AG08395 (cell line): Measurements from ENCODE around the gene TCF15.
"Not testable (repeated sequence)": the region's sequence is repeated elsewhere in the genome, so short reads cannot be mapped to it uniquely, and the experiment has no call there.

Experiments used
- DNase-seq: peaks from one replicate; pipeline ENCODE4 v3.0.0; 2012; ENCODE audit warnings: mixed read lengths, low spot score

Gene TCF15

GRCh38 chr20:578940-579690 lies 31.0 kb downstream of the TCF15 start:
- not testable (repeated sequence) for DNase-seq

- DNase-seq = no peak
Observed at GRCh38 chr20:577167-577791, 32.8 kb downstream of the TCF15 start.

GRCh38 chr20:576156-576555 lies 34.0 kb downstream of the TCF15 start:
- DNase-seq = no peak

- no peak for DNase-seq
Observed at GRCh38 chr20:575230-575629, 34.9 kb downstream of the TCF15 start.

GRCh38 chr20:574297-574942 lies 35.7 kb downstream of the TCF15 start:
- DNase-seq = no peak

- no peak for DNase-seq
Observed at GRCh38 chr20:573414-574296, 36.5 kb downstream of the TCF15 start.

- no peak for DNase-seq
Observed at GRCh38 chr20:572727-573126, 37.4 kb downstream of the TCF15 start.

- no peak for DNase-seq
Observed at GRCh38 chr20:571754-572441, 38.2 kb downstream of the TCF15 start.

GRCh38 chr20:568673-569415 lies 41.3 kb downstream of the TCF15 start:
- DNase-seq = no peak

GRCh38 chr20:568097-568652 lies 41.9 kb downstream of the TCF15 start:
- no peak for DNase-seq

- DNase-seq = no peak
Observed at GRCh38 chr20:564192-564591, 45.9 kb downstream of the TCF15 start.

GRCh38 chr20:563187-563586 lies 46.9 kb downstream of the TCF15 start:
- DNase-seq = no peak

- DNase-seq = no peak
Observed at GRCh38 chr20:562232-562897, 47.7 kb downstream of the TCF15 start.

- peak; percentile 82 for DNase-seq
Observed at GRCh38 chr20:561437-562231, 48.5 kb downstream of the TCF15 start.

- DNase-seq = no peak
Observed at GRCh38 chr20:560680-561079, 49.4 kb downstream of the TCF15 start.

- no peak for DNase-seq
Observed at GRCh38 chr20:558117-558516, 52.0 kb downstream of the TCF15 start.

GRCh38 chr20:556984-557383 lies 53.1 kb downstream of the TCF15 start:
- no peak for DNase-seq

GRCh38 chr20:555976-556385 lies 54.1 kb downstream of the TCF15 start:
- no peak for DNase-seq
